Ureter (tissue), 1 donor: ENCODE data around the gene C1R. TPM values are rescaled to one million over a fixed set of nuclear protein-coding genes. Genes with fewer than 3 reads are reported as not detected.
"Not testable (repeated sequence)": the region's sequence is repeated elsewhere in the genome, so short reads cannot be mapped to it uniquely, and the experiment has no call there.

Experiments used
- DNase-seq: peaks from one replicate; pipeline ENCODE4 v3.0.0-alpha.2; 2020; ENCODE audit warnings: low spot score
- total RNA-seq: library from RNA; stranded (reverse); gene quantifications from one replicate; pipeline ENCODE4 v1.2.4, GENCODE V29; 2023
- donor health status: DM: yes; HTN: yes; CAD: no.

Gene C1R
- total RNA-seq, 1 donor from 2014 or later: 455 TPM

DNA sequence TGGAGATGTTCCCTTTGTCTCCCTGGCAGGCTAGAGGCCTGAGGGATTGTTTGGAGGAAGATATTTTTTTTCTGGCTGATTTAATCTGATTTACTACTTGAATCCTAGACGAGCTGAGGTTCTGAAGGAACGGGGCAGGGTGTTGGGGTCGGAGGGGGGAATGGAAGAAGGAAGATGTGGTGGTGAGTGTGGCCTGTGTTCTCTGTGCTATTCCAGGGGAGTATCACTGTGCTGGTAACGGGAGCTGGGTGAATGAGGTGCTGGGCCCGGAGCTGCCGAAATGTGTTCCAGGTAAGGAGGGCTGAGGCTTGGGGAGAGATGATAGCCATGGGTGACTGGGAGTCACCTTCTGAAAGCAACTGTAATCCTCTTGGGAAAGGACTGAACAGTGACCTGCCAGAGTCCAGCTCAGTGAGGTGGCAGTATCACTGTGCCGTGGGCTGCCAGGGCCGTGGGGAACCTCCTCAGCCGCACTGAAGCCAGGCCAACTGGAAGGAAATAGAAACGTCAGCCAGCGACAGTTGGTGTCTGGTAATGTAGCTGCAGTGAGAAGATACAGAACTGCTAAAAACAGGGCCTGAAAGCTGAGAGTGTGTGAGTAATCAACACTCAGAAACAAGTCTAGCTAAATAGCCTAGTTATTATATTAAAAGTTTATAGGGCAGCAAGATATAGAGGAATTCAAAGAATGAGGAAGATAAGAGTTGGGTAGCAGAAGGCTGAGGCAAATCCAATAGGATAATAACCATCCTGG is 23.8 kb downstream of the C1R start:
- no peak for DNase-seq

DNA sequence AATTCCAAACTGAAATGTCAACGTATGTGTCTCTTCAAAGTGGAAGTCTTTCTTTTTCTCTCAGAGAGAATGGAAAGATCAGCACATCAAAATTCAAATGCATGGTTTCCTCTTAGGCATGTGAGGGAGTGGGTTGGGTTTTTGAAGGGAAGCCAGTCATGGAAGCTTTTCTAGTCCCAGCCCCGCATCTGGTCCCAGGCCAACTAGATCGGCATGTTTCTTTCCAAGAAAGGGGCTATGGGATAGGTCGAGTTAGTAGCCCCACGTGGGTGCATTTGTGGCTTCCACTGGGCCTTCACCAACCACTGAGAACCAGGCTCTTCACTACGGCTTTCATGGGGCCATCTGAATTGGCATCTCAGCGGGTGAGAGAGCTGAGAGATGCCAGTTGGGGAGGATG is 25.1 kb downstream of the C1R start:
- DNase-seq: no peak

DNA sequence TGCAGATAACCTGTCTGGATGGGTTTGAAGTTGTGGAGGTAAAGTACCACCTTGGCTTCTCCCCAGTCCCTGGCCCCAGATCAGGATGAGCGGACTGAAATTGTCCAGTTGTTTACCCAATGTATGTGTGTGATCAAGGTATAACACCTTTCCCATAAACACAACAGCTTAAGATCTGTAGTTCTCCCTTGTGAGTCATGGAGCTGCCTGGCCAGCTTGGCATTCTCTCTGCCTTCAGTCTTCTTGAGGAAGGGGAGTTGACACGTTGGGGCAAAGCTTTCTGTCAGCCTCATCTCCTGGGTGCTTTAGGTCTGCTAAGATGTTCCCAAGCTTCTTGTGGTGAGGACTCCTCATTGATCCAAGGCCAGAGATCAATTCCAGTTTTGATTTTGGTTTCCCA is 25.6 kb downstream of the C1R start:
- no peak for DNase-seq

DNA sequence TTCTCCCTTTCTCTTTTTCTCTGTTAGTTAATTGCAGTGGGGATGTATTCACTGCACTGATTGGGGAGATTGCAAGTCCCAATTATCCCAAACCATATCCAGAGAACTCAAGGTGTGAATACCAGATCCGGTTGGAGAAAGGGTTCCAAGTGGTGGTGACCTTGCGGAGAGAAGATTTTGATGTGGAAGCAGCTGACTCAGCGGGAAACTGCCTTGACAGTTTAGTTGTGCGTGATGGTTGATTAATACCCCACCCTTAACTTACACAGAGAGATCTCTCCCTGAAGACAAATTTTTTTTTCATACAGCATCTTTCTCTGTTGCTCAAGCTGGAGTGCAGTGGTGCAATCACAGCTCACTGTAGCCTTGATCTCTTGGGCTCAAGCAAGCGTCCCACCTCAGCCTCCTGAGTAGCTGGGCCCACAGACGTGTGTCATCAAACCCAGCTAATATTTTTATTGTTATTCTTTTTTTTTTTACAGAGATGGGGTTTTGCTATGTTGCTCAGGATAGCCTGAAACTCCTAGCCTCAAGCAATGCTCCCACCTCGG is 27.1 kb downstream of the C1R start:
- no peak for DNase-seq

DNA sequence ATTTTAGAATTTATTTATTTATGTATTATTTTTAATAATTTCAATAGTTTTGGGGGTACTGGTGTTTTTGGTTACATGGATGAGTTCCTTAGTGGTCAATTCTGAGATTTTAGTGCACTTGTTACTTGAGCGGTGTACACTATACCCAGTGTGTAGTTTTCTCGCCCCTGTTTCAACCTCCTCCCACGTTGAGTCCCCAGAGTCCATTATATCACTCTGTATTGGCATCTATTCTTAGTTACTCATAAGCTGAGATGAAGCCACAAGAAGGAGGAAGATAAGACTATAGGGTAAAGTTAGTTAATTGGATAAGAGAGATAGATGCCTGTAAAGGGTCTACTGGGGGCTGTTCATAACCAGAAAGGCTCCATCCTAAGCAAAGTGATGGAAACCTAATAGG is 27.7 kb downstream of the C1R start:
- no peak for DNase-seq

DNA sequence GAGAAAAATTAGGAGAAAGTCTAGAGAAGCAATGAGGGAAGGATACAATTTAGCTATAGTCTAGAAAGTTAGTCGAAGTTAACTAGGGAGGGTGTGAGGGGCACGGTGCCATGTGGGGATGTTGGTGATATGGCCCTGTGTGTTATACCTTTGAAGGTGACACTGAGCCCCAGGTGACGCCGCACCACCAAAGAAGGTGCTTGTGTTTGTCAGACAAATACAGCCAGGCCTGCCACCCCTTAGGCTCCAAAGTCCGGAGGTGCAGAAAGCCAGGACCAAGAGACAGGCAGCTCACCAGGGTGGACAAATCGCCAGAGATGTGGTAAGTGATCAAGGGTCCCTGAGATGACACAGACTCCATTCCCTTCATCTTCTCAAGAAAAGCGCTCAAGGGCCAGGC is 30.6 kb downstream of the C1R start:
- no peak for DNase-seq

DNA sequence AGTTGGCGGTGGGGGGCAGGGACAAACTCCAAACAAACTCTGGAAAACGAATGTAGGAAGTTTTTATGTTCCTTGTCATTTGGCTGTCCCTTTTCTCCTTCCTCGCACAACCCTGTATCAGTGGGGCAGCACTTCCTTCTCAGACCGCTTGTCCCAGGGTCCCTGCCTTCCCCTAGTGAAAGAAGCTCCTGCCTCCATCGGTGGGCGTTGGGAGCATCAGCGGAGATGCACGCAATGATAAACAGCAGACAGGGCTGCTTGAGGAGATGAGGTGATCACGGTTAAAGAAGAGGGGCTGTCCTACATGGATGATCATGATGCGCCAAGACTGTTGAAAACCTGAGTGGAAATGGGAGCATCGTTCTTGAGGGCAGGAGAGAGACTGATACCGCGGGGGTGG is 31.1 kb downstream of the C1R start:
- no peak for DNase-seq

DNA sequence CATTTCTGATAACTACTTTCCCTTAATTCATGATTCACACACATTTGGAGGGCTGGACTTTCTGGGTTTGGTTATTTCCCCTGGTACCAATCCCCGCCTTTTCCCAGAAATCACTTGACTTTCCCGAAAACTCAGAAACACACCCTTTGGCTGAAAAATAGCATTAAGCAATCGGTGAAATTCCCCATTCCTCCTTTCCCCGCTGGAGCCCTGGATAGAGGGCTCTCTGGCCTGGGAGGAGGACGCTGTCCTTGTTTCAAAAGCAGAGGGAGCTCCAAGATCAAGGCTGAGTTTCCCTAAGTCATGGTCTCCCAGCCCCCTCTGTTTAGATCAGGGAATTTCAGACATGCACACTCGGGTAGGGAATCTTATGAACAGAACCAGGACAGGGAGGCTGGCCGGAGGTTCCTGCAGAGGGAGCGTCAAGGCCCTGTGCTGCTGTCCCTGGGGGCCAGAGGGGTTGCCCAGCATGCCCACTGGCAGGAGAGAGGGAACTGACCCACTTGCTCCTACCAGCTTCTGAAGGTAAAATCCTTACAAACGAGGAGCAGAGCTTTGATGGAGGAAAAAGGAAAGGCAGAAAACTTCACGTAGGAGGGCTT is 31.8 kb downstream of the C1R start, which contains the start of gene C1S:
Gene C1S, plus strand, starts transcription at position 366 of the 602 bp plus-strand sequence. CDS start 1,195 bp downstream, outside the sequence.
- DNase-seq: peak; percentile 85

DNA sequence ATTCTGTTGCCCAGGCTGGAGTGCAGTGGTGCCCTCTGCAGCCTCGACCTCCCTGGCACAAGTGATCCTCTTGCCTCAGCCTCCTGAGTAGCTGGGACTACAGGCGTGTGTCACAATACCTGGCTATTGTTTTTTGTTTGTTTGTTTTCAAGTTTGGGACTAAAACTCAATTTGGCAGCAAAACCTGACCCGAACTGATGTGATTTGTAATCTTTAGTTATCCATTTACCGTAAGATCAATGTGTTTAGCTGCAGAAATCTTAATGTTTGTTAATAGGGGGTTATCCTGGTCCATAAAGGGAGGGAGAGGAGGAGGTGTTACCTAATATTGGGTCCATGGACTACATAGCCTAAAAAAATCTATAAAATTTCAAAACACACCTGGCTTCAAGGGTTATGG is 32.5 kb downstream of the C1R start:
- DNase-seq: no peak

DNA sequence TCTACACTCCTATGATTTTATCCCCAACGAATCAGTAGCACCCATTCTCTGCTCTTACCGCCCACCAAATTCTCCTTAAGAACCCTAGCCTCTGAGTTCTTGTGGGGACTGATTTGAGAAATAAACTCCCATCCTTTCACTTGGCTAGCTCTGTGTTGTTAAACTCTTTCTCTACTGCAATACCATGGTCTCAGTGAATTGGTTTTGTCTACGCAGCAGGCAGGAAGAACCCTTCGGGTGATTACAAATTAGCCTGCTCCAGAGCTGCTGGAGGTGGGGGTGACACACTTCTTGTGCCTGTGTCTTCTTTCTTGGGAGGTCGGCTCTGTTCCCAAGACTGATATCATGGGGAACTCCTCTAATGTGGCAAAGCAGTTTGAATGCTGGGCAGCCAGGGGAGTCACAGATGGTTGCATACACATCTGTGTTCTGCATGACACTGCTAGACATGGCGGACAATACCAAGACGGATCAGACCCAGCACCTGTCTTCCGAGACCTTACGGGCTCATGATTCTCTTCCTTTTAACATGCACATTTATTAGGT is 33.3 kb downstream of the C1R start:
- DNase-seq: no peak

DNA sequence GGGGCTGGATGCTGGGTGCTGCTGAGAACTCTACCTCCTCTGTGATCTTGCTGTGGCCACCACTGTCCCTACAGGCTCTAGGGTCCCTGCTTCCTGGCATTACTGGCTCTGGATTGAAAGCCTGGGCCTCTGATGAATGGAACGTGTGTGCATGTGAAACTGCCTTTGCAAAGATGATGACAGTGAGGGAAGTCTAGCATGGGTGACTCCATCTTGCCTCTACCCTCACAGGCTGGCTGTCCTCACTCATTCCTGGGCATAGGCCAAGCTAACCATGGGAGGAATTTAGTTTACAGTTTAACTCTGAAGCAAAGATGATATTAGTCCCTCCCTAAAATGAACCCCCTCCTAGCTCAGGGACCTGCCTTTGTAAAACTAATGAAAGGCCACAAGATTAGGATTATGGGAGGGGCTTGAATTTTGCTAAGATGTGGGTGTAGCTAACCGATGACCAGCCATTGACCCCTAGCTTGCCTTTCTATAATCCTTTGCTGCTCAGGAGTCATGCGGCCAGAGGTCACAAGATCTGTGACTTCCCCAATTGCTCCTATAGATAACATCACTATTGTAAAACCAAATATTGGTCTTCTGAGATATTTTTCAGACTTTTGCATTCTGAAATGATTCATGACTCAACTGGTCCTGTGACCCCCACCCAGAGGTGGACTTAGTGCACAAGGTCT is 33.9 kb downstream of the C1R start:
- DNase-seq: no peak

DNA sequence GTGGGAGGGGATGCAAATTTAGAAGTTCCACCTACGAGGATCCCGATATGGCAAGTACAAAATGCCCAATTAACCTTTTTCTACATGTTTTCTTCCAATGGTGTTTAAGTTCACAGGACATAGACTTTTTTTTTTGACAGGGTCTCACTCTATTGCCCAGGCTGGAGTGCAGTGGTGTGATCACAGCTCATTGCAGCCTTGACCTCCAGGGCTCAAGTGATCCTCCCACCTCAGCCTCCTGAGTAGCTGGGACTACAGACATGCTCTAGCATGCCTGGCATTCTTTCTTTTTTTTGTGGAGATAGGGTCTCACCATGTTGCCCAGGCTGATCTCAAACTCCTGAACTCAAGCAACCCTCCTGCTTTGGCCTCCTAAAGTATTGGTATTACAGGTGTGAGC is 36.5 kb downstream of the C1R start:
- DNase-seq: not testable (repeated sequence)

DNA sequence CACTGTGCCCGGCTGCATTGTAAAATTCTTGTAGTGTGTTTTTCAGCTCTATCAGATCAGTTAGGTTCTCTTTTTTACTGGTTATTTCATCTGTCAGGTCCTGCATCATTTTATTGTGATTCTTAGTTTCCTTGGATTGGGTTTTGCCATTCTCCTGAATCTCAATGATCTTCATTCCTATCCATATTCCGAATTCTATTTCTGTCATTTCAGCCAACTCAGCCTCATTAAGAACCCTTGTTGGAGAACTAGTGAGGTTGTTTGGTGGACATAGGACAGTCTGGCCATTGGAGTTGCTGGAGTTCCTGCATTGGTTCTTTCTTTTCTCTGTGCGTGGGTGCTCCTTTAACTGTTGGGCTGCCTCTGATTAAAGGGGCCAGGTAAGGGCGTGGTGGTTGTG is 37.3 kb downstream of the C1R start:
- DNase-seq: no peak

DNA sequence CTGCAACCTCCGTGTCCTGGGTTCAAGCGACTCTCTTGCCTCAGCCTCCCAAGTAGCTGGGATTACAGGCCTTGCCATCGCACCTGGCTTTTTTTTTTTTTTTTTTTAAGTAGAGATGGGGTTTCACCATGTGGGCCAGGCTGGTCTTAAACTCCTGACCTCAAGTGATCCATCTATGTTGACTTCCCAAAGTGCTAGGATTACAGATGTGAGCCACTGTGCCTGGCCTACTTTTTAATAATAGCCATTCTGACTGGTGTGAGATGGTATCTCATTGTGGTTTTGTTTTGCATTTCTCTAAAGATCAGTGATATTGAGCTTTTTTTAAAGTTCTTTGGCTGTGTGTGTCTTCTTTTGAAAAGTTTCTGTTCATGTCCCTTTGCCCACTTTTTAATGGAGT is 42.3 kb downstream of the C1R start:
- DNase-seq: not testable (repeated sequence)

DNA sequence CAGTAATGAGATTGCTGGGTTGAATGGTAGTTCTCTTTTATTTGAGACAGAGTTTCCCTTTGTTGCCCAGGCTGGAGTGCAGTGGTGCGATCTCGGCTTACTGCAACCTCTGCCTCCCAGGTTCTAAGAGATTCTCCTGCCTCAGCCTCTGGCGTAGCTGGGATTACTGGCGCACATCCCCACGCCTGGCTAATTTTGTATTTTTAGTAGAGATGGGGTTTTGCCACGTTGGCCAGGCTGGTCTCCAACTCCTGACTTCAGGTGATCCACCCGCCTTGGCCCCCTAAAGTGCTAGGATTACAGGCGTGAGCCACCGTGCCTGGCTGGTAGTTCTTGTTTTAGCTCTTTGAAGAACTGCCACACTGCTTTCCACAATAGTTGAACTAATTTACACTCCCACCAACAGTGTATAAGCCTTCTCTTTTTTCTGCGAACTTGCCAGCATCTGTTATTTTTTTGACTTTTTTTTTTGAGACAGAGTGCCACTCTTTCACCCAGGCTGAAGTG is 42.7 kb downstream of the C1R start:
- not testable (repeated sequence) for DNase-seq

DNA sequence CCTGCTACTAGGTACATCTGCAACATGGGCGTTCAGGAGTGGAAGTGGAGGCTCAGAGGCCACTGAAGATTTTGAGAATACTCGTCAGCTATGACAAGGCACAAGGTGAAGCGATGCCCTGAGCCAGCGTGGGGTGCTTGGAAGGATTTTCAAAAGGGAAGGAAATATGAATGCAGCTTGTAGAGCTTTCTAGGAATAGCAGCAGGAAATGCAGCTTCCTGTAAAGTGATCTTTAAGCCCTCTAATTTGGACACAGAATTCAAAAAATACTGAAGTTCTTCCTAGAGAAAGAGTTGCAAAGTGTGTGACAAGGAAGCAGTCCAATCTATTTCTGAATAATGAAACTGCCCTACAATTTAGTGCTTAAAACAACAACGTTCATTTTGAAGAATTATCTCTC is 44.9 kb downstream of the C1R start:
- DNase-seq: no peak

DNA sequence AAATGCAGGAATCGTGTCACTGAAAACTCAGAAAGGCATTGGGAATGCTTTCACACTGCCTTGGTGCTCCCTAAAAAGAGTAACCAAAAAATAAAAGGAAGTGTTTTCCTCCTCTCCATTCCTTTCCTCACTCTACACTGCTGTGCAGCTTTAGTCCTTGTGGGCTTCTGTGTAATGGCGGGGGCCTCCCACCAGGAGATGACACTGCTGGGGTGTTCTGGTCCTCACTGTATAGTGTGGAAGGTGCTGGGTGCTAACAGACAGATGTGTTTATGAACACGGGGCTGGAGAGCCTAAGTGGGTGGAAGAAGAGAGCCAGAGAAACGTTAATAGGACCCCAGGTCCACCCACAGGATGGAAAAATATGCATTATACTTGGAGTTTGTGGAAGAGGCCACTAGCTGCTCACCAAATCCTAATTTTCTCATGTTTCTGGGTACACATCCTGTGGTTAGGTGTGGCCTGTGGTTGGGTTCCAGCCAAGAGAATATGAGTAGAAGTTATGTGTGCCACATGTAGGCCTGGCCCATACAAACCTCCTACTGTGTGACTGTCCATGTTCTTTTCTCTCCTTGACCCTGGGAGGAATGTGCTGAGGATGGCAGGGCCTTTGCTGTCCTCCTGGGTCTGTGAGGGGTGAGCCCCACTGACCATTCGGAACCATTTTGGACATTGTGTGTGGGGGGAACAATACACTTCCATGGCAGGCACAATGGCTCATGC is 45.7 kb downstream of the C1R start:
- DNase-seq: no peak

DNA sequence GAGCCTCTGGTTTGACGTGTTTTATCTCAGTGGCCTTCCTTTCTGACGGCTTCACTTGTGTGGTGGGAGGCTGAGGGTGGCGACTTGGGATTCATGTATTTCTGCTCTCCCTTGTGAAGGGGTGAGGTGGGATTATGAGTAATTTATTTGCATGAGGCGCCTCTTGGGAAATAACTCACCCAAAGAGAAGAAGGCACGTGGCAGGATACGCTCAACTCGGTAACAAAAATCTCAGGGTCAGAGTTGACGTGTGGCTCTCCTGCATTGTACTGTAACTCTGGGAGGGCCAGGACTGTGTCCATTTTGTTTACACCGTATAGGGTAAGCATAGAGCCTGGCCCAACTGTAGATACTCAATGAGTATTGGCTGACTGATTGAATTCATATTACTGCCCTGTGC is 46.3 kb downstream of the C1R start:
- DNase-seq: no peak

DNA sequence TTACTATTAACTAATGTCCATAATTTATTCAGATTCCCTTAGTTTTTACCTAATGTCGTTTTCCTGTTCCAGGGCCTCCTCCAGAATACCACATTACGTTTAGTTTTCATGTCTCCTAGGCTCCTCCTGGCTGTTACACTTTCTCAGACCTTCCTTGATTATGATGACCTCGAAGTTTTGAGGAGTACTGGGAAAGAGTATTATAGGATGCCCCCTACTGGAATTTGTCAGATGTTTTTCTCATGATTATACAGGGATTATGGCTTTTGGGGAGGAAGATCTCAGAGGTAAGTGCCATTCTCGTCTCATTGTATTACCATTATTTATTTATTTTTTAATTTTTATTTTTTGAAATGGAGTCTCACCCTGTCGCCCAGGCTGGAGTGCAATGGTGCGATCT is 49.4 kb downstream of the C1R start:
- DNase-seq: no peak

DNA sequence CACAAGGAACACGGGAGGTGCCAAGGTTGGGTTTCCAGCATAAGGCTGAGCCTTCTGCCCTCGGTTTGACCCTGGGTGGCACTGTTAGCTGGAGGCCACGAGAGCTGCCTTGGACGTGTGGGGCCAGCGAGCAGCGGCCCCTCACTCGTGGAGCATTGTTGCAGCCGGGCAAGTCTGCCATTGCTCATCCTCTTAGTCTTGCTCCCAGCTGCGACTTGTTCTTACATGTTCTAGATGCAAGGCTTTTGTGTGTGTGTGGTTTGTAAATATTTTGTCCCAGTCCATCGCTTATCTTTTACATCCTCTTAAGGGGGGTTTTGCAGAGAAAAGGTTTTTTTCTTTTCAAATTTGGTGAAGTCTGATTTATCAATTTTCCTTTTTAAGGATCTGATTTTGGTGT is 52.8 kb downstream of the C1R start:
- DNase-seq: no peak

DNA sequence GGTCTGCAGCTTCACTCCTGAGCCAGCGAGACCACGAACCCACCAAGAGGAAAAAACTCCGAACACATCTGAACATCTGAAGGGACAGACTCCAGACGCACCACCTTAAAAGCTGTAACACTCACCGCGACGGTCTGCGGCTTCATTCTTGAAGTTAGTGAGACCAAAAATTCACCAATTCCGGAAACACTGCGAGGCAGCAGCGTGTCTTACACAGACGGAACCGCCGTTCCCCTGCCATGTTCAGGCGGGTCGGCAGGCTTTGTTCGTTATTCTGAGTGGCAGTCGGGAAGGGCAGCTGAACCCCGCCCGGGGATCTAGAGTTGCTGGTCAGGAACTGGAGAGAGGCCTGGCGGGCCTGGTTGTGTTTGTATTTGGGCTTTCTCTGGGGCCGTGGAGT is 53.7 kb downstream of the C1R start:
- no peak for DNase-seq

DNA sequence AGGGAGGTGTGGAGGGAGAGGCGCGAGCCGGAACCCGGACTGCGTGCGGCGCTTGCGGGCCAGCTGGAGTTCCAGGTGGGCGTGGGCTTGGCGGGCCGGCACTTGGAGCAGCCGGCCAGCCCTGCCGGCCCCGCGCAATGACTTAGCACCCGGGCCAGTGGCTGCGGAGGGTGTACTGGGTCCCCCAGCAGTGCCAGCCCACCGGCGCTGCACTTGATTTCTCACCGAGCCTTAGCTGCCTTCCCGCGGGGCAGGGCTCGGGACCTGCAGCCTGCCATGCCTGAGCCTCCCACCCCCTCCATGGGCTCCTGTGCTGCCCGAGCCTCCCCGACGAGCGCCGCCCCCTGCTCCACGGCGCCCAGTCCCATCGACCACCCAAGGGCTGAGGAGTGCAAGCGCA is 54.8 kb downstream of the C1R start:
- DNase-seq: not testable (repeated sequence)
